ENCODE measurements around the gene PROX1.
"Not testable (repeated sequence)": the region's sequence is repeated elsewhere in the genome, so short reads cannot be mapped to it uniquely, and the experiment has no call there.

Gene PROX1

DNA sequence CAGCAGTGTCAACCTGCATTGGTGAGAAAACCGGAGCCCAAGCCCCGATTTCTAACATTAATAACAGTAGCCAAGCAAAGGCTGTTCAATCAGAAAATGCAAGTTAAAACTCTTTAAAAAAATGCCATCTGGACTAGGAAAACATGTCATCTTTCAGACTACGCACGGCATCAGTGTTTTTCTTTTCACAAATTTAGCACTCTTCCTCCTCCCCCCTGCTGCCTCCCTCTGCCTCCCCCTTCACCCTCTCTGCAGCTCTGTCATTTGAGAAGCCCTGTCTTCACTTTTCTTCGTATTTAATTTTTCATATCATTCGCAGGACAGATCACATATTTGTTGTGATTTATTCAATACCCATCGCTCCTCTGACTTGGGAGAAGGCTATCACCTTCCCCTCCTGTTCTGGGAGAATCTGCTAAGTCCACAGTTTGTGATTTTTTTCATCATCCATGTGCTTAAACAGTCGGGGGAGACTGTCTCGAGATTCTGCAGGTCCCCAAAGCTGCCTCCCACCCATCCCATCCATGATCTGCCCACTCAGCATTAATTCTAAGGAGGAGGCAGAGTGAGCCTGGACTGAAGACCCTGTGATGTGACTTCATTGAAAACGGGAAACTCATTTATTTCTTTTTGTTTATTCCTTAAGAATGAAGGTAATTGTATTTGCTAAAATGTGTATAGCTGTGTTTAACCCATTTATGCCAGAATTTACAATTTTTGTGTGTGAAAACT lies 84.8 kb downstream of the PROX1 start:
- H3K27me3 Mint-ChIP-seq = peaks cover 16% of the 10 kb centered on the region
- H3K27ac Mint-ChIP-seq = no peak overlapping the region

DNA sequence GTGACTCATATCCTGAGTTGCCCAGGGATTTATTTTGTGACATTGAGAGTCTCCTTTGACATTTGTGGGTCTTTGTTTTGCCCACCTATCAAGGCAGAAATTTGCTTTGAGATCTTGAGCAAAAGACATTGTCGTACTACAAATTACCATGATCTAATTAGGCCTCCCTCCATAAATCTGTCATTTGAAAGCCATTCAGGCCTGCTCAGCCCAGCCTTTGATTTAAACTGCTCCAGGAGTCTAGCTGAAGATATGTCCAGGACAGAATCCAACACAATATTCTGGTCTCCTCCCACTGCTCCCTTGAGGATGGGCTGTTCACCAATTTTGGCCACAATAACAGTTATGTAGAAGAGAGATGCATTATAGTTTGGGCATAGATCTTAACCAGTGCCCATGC lies 86.7 kb downstream of the PROX1 start:
- Mint-ChIP-seq H3K9me3 (peaks cover 5% of the 10 kb centered on the region), H3K36me3 (no peaks in the 10 kb centered on the region), H3K4me1 (peaks cover 3% of the 10 kb centered on the region), H3K4me3 (no peak overlapping the region), H3K27ac (no peak overlapping the region), H3K27me3 (peaks cover 16% of the 10 kb centered on the region)
- no peak for ATAC-seq (ENCODE audit: low read depth)
- no peak for DNase-seq (ENCODE audit: low spot score in 2 of 2)

More for the DNA sequence above, 84.8 kb downstream of the PROX1 start:
- DNase-seq (ENCODE audit: low spot score in 2 of 2) (no peak), ATAC-seq (ENCODE audit: low read depth) (no peak)
- H3K9me3 Mint-ChIP-seq = peaks cover 5% of the 10 kb centered on the region
- peaks cover 3% of the 10 kb centered on the region for H3K4me1 Mint-ChIP-seq
- H3K36me3 Mint-ChIP-seq = no peaks in the 10 kb centered on the region
- H3K4me3 Mint-ChIP-seq = no peak overlapping the region

DNA sequence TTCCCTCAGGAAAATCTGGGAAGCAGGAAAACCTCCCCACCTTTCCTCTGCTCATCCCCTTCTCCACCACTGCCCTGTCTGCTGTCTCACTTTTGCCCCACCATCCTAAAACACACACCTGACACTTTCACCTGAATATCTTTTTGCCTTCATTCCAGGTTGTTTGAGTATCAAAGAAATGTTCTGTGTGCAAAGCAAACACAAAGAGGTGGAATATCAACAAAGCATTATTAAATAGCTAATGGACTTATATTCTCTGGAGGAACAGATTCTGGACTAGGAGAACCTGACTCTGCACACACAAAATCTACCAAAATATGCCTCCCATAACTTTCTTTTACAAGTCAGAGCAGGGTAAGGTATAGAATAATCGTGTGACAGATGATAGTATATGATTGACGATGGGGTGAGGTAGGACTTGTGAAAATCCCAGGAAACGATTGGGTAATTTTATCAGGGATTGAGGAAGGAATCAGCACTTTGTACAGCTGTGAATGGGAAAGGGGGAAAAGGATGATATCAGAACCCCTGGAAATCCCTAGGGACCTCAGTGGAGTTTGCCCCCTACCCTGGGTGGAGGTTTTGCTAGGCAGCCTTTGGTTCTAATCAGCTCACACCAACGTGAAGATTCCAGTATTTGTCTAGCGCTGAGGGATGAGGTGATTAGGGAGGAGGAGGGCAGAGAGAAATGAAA lies 87.7 kb downstream of the PROX1 start:
- ATAC-seq (ENCODE audit: low read depth) = no peak
- H3K27me3 Mint-ChIP-seq = peaks cover 16% of the 10 kb centered on the region

DNA sequence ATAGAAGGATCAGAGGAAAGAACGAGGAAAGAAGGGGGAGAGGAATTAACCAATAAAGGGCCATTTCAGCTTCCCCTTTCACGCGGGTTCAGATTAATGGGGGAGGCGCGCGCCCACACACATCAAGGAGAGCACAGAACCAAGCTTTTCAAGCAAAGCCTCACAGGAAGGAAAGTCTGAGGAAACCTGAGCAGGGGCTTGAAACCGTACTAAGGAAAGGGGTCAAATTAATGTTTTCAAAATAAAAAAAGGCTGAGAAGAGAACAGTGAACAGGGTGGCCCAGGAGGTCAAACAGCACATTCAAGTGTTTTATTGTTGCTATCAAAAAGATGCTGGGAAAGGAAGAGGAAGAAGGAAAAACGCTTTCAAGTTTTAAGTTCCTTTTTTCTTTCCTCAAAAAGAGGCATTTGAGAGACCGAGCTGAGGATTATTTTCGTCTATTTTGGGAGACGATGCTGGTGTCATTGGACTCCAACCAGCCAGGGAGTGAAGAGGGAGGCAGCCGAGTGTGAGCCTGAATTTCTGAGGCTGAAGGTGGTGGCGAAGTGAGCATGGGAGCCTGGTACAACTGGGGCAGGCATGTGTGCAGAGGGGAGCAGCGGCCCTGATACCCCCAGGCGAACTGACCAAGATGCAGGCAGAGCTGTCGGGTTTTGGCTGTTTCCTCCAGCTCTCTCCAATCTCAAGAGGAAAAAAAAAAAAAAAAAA lies 88.4 kb downstream of the PROX1 start:
- no peaks in the 10 kb centered on the region for H3K36me3 Mint-ChIP-seq
- H3K4me1 Mint-ChIP-seq = peaks cover 3% of the 10 kb centered on the region
- no peak overlapping the region for H3K27ac Mint-ChIP-seq
- DNase-seq (ENCODE audit: low spot score in 2 of 2) = no peak
- H3K27me3 Mint-ChIP-seq = peaks cover 16% of the 10 kb centered on the region
- no peak overlapping the region for H3K4me3 Mint-ChIP-seq
- ATAC-seq (ENCODE audit: low read depth) = no peak
- peaks cover 8% of the 10 kb centered on the region for H3K9me3 Mint-ChIP-seq

More for the DNA sequence above, 87.7 kb downstream of the PROX1 start:
- Mint-ChIP-seq H3K36me3 (no peaks in the 10 kb centered on the region), H3K27ac (no peak overlapping the region), H3K9me3 (peaks cover 8% of the 10 kb centered on the region), H3K4me1 (peaks cover 3% of the 10 kb centered on the region), H3K4me3 (no peak overlapping the region)
- DNase-seq (ENCODE audit: low spot score in 2 of 2) = no peak

DNA sequence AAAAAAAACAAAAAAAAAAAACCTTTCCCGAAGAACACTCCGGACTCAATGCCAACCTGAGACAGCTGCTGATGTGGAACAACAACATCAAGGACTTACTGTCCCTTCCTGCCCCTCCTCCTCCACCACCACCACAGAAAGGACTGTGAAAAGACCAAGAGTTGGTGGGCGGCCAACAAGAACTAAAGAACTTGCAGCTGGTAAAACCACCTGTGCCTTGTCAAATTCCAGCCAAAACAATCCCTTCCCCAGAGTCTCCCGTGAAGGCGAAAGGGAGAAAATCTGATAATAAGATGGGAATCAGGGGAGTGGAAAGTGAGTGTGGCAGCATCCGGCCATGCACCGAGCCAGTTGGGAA lies 88.9 kb downstream of the PROX1 start:
- H3K27me3 Mint-ChIP-seq = peaks cover 16% of the 10 kb centered on the region
- no peak overlapping the region for H3K27ac Mint-ChIP-seq
- no peak overlapping the region for H3K4me3 Mint-ChIP-seq
- DNase-seq (ENCODE audit: low spot score in 2 of 2) = no peak
- ATAC-seq (ENCODE audit: low read depth) = no peak
- H3K9me3 Mint-ChIP-seq = peaks cover 8% of the 10 kb centered on the region
- peaks cover 3% of the 10 kb centered on the region for H3K4me1 Mint-ChIP-seq
- H3K36me3 Mint-ChIP-seq = no peaks in the 10 kb centered on the region

DNA sequence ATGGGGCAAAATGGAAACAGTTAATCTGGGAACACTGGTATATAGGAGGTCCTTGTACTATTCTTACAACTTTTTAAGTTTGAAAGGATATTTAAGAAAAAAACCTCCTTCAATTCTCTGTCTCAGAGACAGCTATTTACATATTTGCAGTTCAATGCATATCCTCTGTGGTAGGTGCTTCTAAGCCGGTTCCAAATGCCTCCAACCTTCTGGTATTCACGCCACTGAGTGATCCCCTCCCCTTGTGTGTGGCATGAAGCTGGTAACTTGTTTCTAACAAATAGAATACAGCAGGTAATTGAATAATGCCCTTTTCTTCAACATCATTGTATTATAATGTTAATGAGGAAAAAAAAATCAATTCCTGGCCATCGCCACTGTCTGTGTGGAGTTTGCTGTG lies 91.2 kb downstream of the PROX1 start:
- no peak overlapping the region for H3K27ac Mint-ChIP-seq
- ATAC-seq (ENCODE audit: low read depth) (no peak), DNase-seq (ENCODE audit: low spot score in 2 of 2) (no peak)
- H3K9me3 Mint-ChIP-seq = peaks cover 8% of the 10 kb centered on the region
- H3K4me1 Mint-ChIP-seq = peaks cover 3% of the 10 kb centered on the region
- H3K36me3 Mint-ChIP-seq = no peaks in the 10 kb centered on the region
- peaks cover 7% of the 10 kb centered on the region for H3K27me3 Mint-ChIP-seq
- no peak overlapping the region for H3K4me3 Mint-ChIP-seq

DNA sequence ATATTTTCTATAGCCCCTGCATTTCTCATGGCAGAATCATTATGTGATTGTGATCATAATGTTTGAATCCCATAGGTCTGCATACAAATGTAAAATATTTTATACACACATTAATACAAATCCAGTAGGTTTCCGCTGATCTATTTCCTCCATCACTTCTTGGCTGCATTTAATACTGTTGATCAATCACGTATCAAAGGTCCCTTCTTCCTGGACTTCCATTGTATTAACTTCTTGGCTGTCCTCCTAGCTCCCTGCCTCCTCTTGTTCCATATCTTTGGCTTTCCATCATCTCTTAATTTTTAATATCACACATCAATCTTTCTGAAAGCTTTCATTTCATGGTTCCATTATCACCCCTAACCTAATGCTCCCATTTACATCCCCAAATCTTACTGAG lies 97.6 kb downstream of the PROX1 start:
- H3K9me3 Mint-ChIP-seq = peaks cover 5% of the 10 kb centered on the region
- no peak for ATAC-seq (ENCODE audit: low read depth)
- DNase-seq (ENCODE audit: low spot score in 2 of 2) = no peak
- no peak overlapping the region for H3K4me3 Mint-ChIP-seq
- peaks cover 1% of the 10 kb centered on the region for H3K27me3 Mint-ChIP-seq
- H3K4me1 Mint-ChIP-seq = no peaks in the 10 kb centered on the region
- H3K36me3 Mint-ChIP-seq = no peaks in the 10 kb centered on the region
- no peak overlapping the region for H3K27ac Mint-ChIP-seq

DNA sequence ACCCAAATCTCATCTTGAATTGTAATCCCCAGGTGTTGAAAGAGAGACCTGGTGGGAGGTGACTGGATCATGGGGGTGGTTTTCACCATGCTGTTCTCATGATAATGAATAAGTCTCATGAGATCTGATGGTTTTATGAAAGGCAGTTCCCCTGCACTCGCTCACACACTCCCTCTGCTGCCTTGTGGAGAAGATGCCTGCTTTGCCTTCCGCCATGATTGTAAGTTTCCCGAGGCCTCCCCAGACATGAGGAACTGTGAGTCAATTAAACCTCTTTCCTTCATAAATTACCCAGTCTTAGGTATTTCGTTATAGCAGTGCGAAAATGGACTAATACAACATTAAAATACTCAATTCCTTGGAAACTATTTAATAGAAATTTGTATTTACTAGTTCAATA lies 99.2 kb downstream of the PROX1 start:
- Mint-ChIP-seq H3K4me3 (no peak overlapping the region), H3K27me3 (peaks cover 1% of the 10 kb centered on the region), H3K9me3 (peaks cover 5% of the 10 kb centered on the region), H3K27ac (no peak overlapping the region), H3K36me3 (no peaks in the 10 kb centered on the region), H3K4me1 (no peaks in the 10 kb centered on the region)
- ATAC-seq (ENCODE audit: low read depth) = no peak
- DNase-seq (ENCODE audit: low spot score in 2 of 2) = no peak

DNA sequence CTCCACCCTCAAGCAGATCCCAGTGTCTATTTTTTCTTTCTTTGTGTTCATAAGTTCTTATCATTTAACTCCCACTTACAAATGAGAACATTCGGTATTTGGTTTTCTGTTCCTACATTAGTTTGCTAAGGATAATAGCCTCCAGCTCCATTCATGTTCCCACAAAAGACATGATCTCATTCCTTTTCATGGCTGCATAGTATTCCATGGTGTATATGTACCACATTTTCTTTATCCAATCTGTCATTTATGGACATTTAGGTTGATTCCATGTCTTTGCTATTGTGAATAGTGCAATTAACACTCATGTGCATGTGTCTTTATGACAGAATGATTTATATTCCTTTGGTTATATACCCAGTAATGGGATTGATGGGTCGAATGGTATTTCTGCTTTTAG lies 101.2 kb downstream of the PROX1 start:
- not testable (repeated sequence) for ATAC-seq (ENCODE audit: low read depth); H3K27me3 Mint-ChIP-seq; H3K36me3 Mint-ChIP-seq; DNase-seq (ENCODE audit: low spot score in 2 of 2); H3K4me3 Mint-ChIP-seq; H3K9me3 Mint-ChIP-seq; H3K4me1 Mint-ChIP-seq; H3K27ac Mint-ChIP-seq
